Inflammatory macrophage (primary cell): ENCODE results near the gene CIAO2B.

Experiments used
- DNase-seq, 2 donors: peaks; one replicate each; pipeline ENCODE4 v3.0.0-alpha.2; 2020 to 2022

The CIAO2B gene

DNA sequence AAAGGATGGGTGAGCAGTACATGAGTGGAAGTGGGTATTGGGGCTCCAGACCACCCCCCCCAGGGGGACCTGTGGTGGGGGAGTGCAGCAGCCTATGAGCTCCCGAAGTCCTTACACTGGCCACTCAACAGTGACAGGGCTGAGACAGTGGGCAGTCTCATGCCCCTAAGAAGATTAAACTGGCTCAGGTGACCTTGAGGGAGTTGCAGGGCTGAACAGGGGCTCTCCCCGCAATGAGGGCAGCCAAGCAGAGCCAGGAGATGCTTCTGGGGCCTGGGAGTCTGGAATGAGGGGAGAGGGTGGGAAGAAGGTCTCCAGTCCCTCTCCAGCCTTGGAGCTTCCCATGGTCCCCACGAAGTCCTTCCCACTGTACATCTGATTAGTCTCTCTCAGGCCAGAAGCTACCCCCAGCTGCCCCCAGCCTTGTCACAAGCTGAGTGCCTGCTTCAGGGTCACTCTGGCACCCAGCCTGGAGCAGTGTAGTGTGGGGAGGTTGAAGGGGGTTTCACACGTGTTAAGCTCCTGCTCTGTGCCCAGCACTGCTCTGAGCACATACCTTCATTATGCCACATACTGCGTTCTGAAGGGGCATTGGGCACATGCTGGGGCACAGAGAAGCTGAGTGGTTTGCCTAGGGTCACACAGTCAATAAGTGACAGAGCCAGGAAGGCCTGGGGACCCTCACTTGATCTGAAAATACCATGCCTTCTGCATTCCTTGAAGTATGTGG, 14.5 kb downstream of the CIAO2B start:
- DNase-seq, result no peak

DNA sequence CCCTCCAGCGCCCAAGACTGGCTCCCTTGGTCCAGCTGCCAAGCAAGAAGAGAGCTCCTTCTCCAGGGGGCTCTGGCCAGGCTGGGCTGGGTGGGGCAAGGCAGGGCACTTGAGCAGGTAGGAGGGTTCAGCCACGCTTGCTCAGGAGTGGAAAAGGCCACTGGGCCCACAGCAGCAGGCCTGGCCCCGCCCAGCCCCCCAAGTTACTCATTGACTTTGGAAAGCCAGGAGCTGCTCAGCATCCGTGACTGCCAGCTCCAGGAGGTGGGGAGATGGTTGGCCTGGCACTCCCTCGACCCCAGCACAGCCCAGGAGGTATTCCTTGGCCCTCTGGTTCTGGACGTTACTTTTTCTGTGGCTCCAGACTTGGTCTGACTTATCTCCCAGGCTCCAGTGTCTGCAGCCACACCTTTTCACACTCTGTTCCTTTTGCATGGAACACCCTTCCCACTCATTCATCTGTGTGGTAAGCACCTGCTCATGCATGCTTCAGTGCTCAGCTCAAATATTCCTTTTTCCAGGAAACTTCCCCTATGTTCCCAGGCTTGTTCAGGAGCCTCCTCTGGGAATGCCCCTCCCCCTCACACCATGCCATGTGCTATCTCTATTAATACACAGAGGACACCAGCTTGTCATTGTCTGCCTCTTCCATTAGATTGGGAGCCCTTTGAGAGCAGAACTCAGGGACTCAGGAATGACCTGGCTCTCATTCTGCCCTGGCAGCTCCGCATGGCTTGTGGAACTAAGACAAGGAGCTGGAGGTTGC, 15.2 kb downstream of the CIAO2B start, which contains the start of gene CDH16:
TSS of gene CDH16 (minus strand) at position 83 of the 766 bp plus-strand sequence. CDS start 820 bp downstream, outside the sequence.
- DNase-seq, result no peak

DNA sequence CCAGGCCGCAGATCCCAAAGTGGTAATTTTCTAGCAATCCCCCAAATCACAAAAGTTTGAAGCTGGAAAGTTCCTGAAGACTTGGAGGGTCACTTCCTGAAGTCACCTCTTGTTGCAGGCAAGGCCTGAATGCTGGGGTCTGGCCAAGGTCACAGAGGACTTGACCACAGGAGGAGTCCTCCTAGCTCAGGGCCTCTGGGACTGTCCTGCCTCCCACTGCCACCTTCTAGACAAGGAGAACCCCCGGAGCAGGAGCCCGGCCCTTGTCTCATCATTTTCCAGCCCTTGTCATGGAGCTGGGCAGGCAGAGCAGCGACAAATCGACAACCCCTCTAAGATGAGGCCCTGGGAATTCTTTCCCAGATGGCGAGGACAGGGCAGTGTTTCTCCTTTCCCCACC, 15.8 kb downstream of the CIAO2B start:
- DNase-seq, result no peak

DNA sequence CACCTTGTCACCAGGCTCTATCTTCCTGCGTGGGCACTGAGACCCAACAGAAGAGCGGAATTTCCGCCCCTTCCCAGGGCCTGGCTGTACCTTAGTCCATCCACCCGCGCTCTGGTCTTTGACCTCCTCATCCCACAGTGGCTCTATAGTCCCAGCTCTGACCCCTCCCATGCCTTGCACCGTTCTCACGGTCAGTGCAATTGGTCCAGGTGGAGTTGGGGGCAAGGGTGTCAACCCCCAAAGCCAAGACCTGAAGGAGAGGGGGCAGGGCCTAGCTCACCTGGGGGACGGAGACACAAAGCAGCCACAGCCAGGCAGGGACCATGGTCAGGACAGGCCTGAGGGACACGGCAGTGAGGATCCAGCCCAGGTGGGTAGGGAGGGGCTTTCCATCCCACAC, 16.5 kb downstream of the CIAO2B start:
- DNase-seq, result no peak

DNA sequence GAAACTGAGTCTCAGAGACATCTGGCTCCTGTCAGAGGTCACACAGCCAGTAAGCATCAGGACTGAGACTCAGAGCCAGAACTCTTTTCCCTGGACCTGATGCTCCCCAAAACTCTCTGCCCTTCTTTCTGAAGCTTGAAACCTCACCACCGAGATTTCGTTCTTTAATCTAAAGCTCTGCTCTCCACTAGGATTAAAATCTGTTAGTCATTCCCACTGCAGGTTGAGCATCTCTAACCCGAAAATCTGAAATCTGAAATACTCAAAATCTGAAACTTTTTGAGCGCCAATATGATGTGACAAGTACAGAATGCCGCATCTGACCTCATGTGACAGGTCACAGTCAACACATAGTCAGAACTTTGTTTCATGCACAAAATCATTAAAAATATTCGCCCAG, 17.7 kb downstream of the CIAO2B start:
- DNase-seq, result no peak

DNA sequence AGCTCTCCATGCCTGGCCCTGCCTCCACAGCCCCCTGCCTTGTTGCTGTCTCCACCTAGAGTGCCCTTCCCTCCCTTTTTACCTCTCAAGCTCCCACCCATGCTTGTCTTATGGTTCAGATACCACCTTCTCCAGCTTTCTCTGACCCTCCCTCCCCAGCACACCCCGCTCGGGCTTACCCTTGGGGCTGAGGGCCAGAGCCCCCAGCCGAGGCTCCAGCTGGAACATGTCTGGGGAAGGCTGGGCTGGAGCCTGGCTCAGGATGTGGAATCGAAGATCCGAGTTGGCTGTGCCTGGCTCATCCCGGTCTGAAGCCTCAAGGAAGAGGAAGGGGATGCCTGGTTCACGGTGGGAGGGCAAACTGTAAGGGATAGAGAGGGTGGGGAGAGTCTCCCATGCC, 19.2 kb downstream of the CIAO2B start:
- no peak for DNase-seq

DNA sequence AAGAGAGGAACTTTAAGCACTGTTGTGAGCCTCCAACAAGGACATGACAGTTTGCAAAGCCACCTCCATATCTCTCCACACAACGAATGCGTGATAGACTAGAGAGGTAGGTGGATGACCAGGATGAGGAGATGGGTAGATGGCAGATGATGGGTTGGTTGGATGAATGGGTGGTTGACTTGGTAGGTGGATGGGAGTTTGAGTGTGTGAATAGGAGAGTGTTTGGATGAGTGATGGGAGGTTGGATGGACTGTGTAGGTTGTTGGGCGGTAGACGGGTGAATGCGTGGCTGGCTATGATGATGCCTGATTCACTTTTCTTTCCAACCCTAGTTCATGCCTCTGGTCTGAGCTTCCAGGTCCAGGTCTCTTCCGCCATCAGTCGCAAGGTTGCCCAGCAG, 19.7 kb downstream of the CIAO2B start:
- DNase-seq, result no peak

DNA sequence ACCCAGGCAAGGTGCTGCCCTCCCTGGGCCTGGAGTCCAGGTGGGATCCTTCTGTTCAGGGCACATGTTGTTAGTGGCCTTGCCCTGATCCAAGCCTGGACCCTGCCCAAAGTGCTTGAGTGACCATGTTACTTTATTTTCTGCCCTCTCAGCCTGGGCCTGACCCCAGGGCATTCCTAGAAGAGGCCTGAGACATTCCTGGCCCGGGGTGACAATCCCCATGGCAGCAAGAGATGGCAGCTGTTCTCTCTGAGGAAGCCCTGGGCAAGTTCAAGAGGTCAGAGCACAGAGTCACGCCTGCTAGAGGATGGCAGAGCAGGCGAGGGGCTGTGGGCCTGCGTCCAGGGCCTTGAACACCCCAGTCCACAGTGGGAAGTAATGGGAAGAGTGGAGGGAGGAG, 20.5 kb downstream of the CIAO2B start:
- no peak for DNase-seq

DNA sequence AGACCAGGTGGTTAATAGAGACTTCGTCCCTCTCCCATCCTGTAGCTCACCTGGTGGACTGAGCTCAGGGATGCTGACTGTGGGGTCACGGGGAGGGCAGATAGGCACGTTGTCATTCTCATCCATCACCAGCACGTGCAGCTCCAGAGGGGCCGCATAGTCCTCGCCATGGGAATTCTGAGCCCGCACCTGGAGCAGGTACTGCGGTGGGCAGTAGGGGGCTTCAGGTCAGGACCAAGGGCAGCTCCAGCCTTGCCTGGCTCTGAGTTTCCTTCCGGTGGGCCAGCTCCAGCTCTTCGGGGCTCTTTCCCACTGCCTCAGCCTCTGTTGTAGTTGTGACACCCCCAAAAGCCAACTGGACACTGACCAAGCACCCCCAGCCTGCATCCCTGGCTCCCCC, 21.1 kb downstream of the CIAO2B start:
- no peak for DNase-seq

DNA sequence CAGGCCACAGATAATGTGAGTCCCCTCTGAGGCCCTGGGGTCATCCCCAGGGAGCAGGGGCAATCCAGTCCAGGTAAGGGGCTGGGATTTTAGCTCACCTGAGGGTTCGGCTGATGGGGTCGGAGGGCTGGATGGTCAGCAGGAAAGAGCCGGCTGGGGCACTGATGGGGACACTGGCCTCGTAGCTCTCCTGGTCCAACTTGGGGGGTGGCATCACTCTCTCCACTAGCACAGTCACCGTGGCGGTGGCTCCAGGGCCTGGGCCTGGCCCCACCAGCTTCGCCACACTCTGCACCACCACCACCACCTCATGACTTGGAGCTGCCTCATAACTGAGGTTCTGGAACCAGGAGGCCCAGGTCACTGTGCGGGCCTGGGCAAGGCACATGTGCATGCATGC, 22.4 kb downstream of the CIAO2B start:
- DNase-seq, result no peak

DNA sequence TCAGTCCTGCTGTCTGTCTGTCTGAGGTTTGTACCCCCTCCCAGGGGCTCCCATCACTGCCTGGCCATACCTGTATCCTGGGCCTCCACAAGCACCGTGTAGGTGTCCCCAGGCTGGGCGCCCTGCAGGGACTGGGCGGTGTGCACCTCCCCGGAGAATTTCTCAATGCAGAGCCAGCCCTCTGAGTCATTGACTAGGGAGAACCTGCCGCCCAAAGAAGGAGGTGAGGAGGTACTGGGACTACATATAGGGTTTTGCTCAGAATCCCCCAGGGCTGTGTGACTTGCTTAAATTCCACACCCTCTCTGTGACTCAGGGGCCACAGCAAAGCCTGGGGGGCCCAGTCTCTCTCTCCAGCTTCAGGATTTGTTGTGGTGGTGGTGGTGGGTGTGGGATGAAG, 23.1 kb downstream of the CIAO2B start:
- no peak for DNase-seq

DNA sequence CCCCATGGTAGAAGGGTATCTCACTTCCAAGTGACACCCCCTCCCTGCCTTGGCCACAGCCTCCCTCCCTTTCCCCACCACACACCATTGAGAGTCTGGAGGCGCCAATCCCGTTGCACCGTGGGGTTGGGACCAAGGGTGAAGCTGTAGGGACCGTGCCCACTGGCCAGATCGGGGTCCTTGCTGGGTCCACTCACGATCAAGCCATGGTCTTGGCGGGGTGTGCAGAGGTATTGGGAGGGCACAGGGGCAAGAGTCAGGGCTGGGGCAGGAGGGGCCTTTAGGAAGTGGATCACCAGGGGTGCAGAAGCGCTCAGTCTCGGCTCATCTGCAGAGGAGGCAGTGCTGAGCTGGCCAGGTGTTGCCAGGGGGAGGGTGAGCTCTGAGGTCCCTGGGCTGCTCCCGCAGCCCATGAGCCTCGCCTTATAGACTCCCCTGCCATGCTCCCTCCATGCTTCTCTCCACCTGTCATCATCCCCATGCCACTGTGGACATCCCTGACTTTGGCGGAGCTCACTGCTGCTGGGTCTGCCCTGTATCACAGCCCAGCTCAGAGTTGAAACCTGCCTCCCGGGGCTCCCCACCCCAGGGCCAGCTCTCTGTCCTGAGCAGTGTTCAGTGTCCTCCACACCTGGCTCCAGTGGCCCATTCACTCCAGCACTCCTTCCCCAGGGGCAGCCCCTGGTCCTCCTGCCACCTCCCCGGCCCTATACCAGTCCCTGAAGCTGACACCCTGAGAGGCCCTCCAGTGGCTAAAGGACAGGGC, 23.8 kb downstream of the CIAO2B start:
- DNase-seq, result no peak

DNA sequence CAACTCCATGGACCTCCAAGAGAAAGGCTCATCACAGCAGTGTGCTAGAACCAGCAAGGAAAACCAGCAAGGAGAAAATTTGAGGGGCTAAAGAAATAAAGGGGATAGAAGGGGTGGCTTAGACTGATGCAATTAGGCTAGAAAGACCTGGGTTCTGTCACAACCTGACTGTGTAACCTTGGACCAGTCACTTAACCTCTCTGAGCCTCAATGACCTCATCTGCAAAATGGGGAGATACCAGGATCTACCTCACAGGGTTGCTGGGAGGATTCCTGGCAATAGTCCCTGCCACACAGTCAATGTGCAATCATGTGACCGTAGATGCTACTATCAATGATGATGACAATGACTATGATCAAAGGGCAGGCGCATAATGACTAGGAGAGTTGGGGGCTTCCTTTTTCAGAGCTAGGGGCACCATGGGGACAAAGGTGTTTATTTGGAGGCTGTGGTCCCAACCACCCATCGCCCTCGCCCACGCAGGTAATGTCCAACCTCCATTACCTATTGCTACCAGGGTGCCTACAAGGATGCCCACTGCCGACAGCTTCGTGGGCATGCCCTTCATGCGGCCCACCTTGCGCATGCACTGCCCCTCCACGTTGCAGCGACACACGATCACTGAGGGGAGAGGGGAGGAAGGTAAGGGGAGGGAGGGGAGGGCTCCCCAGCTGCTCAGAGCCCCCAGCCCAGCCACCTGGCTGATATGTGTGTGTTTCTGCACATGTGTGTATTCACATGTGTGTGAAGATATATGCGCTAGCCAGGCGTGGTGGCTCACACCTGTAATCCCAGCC, 25.2 kb downstream of the CIAO2B start:
- DNase-seq, result no peak

DNA sequence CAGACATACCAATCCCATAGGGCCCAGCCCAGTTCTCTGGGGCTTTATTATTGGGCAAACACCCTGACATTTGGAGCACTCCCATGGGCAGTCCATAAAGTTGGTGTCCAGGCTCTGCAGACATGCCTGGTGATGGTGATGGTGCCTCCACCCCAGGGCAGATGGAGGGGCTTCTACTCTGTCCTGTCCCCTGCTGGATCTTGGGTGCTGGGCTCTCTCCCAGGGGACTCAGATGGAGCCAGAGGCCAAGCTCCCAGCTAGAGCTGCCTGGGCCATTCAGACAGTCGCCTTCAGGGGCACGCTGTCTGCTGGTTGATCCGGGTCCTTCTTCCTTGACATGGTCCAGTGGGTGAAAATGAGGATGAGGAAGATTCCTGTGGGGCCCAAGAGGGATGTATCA, 26.1 kb downstream of the CIAO2B start:
- DNase-seq, result no peak

DNA sequence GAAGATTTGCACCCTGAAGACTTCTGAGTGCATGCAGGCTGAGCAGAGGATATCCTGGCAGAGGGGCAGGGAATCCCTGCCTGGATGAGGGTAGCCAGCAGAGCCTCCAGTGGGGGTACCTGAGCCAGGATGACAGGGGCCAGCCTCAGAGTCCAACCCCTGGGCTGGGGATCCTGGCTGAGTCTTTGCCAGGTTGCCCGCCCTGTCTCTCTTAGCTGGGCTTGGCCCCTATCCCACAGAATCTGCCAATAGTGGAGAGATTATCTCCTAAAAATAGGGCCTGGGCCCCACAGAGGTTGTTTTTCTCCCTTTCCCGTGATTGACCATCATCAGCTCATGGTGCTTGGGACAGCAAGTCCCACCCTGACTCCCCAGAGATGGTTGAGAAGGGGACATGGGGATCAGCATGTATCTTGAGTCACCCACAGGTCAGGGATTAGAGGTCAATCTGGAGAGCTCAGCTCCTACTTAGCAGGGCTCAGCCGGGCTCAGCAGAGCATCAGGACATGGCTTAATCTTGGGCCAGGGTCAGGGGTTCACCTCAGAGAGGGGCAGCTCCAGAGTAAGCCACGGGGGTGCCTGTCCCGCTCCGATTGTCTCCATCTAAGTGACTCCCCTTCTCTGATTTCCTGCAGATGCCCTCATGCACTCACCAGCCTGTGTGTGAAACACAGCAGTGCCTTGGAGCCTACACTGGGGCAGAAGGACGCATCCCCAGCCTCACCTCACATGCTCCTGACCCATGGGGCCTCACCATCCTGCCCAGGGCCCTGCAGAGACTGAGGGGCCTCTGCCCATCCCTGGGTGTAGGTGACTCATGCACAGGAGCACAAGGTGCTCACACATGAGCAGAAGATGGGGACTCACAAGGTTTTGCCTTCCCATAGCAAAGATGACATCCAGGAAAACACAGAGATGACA, 27.0 kb downstream of the CIAO2B start:
- DNase-seq, result no peak

DNA sequence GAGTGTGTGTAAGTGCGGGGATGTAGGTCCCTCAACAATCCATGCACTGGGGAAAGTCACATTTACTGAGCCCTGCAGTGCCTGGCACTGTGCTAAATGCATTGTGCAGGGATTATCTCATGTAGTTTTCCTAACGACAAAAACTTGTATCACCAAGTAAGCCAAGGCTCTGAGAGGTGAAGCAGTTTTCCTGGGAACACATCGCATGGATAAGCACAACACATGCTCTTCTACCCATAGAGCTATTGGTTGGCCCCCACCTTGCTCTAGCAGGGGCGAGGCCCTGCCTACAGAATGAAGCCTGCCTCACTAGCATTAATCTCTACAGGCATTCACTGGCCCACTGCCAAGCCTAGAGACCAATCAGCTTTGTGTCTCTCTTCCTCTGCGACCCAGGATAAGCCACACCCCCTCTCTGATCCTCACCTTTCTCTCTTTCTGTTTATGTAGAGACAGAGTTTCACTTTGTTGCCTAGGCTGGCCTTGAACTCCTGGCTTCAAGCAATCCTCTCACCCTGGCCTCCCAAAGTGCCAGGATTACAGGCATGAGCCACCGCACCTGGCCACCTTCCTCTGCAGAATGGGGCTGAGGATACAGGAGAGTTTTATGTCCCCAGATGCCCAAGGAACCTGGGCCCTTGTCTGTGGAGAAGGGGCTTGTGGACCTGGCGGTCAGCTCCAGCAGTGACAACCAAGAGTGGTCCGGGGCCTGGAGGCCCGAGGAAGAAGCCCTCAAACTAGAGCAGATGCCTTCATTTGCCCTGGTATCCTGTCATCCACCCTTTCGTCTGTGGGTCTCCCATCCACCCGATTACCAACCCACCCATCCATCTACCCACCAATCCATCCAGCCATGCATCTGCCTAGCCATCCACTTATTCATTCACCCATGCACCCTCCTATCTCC, 28.3 kb downstream of the CIAO2B start:
- DNase-seq, result no peak

DNA sequence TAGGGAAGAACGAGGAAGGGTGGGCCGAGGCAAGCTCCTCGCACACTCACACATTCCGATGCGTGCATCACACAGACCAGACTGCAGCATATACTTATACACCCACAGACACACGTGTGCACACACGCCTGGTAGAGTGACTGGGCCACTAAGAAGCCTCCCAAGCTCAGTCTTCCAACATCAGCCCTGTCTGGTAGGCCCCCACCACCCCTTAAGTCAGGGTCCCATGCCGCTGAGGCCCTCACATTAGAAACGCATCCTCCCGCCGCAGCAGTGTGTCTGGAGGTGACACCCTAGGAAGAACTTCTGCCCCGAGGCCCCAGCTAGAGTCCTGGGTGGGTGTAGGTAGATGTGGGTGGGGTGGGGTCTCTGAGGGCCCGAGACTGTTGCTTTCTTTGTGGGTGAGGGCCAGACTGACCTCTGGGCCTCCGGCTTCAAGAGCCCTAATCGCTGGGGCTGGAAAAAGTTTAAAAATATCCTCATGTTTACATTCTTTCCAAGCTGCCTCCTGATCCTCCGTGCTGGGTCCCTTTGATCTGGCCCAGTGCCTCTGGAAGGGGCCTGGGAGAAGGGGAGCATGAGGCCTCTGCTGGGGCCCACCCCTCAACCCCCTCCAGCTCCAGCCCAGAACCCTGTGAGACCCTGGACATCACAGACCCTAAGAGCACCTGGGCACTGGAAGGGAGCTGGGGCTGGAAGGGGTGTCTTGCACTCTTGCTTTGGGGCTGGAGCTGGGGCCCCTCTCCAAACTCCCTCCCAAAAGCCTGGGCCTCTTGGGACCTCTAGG, 29.2 kb downstream of the CIAO2B start:
- no peak for DNase-seq

DNA sequence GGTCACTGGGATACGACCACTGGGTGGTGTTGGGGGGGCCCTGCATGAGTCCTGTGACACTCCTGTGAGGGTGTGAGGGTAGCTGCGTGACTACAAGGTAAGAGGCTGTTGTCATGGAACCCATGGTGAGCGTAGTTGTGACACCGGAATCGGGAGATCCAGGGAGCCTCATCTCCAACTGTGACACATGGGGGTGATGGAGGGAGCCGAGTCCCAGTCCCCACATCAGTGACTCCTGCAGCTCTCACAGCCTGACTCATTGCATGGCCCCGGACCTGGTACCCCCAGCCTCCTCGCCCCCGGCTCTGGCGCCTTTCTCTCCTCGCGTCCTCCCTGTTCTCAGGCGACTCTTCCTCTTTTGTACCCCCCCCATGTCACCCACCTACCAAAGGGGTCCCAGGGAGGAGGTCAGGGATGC, 29.8 kb downstream of the CIAO2B start:
- DNase-seq, result no peak
